Measurements from ENCODE around the gene CES3. TPM values are rescaled to one million over a fixed set of nuclear protein-coding genes. Genes with fewer than 3 reads are reported as not detected.

Gene CES3
- total RNA-seq, 2 experiments from 2014 or later: 1.1 to 1.3 TPM

GRCh38 chr16:66916518-66916917 lies 44.5 kb upstream of the CES3 start:
- Mint-ChIP-seq H3K4me1 (ENCODE audit: low read depth) (no peaks in the 10 kb centered on the region), H3K4me3 (no peak overlapping the region), H3K36me3 (ENCODE audit: low read depth) (no peaks in the 10 kb centered on the region), H3K9me3 (no peaks in the 10 kb centered on the region), H3K27me3 (peaks cover 12% of the 10 kb centered on the region), H3K27ac (no peak overlapping the region)
- peaks cover 4 to 9% of the 10 kb centered on the region in 2 experiments for H3K27me3 ChIP-seq (ENCODE audit: control insufficient read depth in 1 of 2, insufficient read depth in 2 of 2, low read length in 2 of 2)
- intact Hi-C loops (cut with DNase I, micrococcal nuclease): no loop called here
- DNase-seq (no peak), ATAC-seq (ENCODE audit: poor library complexity) (no peak)
- H3K36me3 ChIP-seq (ENCODE audit: insufficient read depth, low read length): no peaks in the 10 kb centered on the region
- H3K4me3 ChIP-seq (ENCODE audit: low read length): no peak overlapping the region
- no peaks in the 10 kb centered on the region for H3K9me3 ChIP-seq (ENCODE audit: control insufficient read depth in 1 of 2, insufficient read depth in 1 of 2, low read length in 2 of 2)
- POLR2A ChIA-PET: no interaction called here
- no peak overlapping the region for H3K27ac ChIP-seq (ENCODE audit: low read depth in 1 of 2, low read length in 2 of 2)
- no peak for TF ChIP-seq CTCF (IDR thresholded peaks at IDR 0.05)
- CTCF ChIA-PET: interaction anchor here (0.5 kb wide), 1 partner anchor 217 kb away, joined by 3 read pairs; no protein-coding TSS in a partner anchor
- no peaks in the 10 kb centered on the region for H3K4me1 ChIP-seq (ENCODE audit: insufficient read depth, low read length)

- Histone ChIP-seq H3K9me3 (ENCODE audit: control insufficient read depth in 1 of 2, insufficient read depth in 1 of 2, low read length in 2 of 2) (peaks cover 0 to 5% of the 10 kb centered on the region in 2 experiments), H3K4me3 (ENCODE audit: low read length) (no peak overlapping the region), H3K27ac (ENCODE audit: low read depth in 1 of 2, low read length in 2 of 2) (no peak overlapping the region), H3K27me3 (ENCODE audit: control insufficient read depth in 1 of 2, insufficient read depth in 2 of 2, low read length in 2 of 2) (peaks cover 4 to 15% of the 10 kb centered on the region in 2 experiments), H3K4me1 (ENCODE audit: insufficient read depth, low read length) (no peaks in the 10 kb centered on the region), H3K36me3 (ENCODE audit: insufficient read depth, low read length) (no peaks in the 10 kb centered on the region)
- DNase-seq (no peak), ATAC-seq (ENCODE audit: poor library complexity) (no peak)
- no peak for TF ChIP-seq CTCF (IDR thresholded peaks at IDR 0.05)
- Mint-ChIP-seq H3K4me3 (no peak overlapping the region), H3K27me3 (peaks cover 13% of the 10 kb centered on the region), H3K36me3 (ENCODE audit: low read depth) (no peaks in the 10 kb centered on the region), H3K27ac (no peak overlapping the region), H3K9me3 (no peaks in the 10 kb centered on the region), H3K4me1 (ENCODE audit: low read depth) (no peaks in the 10 kb centered on the region)
- CTCF ChIA-PET: no interaction called here
- intact Hi-C loops (cut with DNase I, micrococcal nuclease): no loop called here
- POLR2A ChIA-PET: no interaction called here
Measured at GRCh38 chr16:66917741-66918140, 43.3 kb upstream of the CES3 start.

- no peak for DNase-seq
Measured at GRCh38 chr16:66918355-66918754, 42.7 kb upstream of the CES3 start.

More at GRCh38 chr16:66918355-66918754, 42.7 kb upstream of the CES3 start:
- no peaks in the 10 kb centered on the region for H3K36me3 ChIP-seq (ENCODE audit: insufficient read depth, low read length)
- ChIA-PET CTCF (no interaction called here), POLR2A (no interaction called here)
- H3K4me3 ChIP-seq (ENCODE audit: low read length): no peak overlapping the region
- no peak for TF ChIP-seq CTCF (IDR thresholded peaks at IDR 0.05)
- no peak for ATAC-seq (ENCODE audit: poor library complexity)
- Mint-ChIP-seq H3K9me3 (no peaks in the 10 kb centered on the region), H3K27ac (no peak overlapping the region), H3K27me3 (peaks cover 19% of the 10 kb centered on the region), H3K4me3 (no peak overlapping the region), H3K36me3 (ENCODE audit: low read depth) (no peaks in the 10 kb centered on the region), H3K4me1 (ENCODE audit: low read depth) (no peaks in the 10 kb centered on the region)
- intact Hi-C loops (cut with DNase I, micrococcal nuclease): no loop called here
- no peaks in the 10 kb centered on the region for H3K4me1 ChIP-seq (ENCODE audit: insufficient read depth, low read length)
- H3K9me3 ChIP-seq (ENCODE audit: control insufficient read depth in 1 of 2, insufficient read depth in 1 of 2, low read length in 2 of 2): peaks cover 0 to 9% of the 10 kb centered on the region in 2 experiments
- H3K27me3 ChIP-seq (ENCODE audit: control insufficient read depth in 1 of 2, insufficient read depth in 2 of 2, low read length in 2 of 2): peaks cover 7 to 17% of the 10 kb centered on the region in 2 experiments
- H3K27ac ChIP-seq (ENCODE audit: low read depth in 1 of 2, low read length in 2 of 2): no peak overlapping the region

All from CD4-positive, alpha-beta T cell (primary cell).